NCI-H2107 treated with DMSO at 0.1 percent for 48 hours (cell line): ENCODE measurements around the gene GRK6.

Experiments
- DNase-seq: peaks from one replicate; lab custom pipeline; 2025; ENCODE audit not compliant: unreplicated experiment; lab: John Stamatoyannopoulos, UW

The GRK6 gene

GRCh38 chr5:177452688-177453638, 26.5 kb downstream of the GRK6 start:
- DNase-seq = no peak

GRCh38 chr5:177453852-177454396, 27.4 kb downstream of the GRK6 start:
- no peak for DNase-seq

GRCh38 chr5:177454397-177455035, 28.0 kb downstream of the GRK6 start:
- peak; percentile 43 for DNase-seq

GRCh38 chr5:177455036-177455660, 28.7 kb downstream of the GRK6 start:
- DNase-seq = peak; percentile 25

GRCh38 chr5:177455661-177456590, 29.4 kb downstream of the GRK6 start:
- peak; percentile 63 for DNase-seq

- no peak for DNase-seq
Observed at GRCh38 chr5:177456591-177456964, 30.1 kb downstream of the GRK6 start.

GRCh38 chr5:177456976-177457851, 30.7 kb downstream of the GRK6 start:
- peak; percentile 21 for DNase-seq

GRCh38 chr5:177457852-177458681, 31.6 kb downstream of the GRK6 start:
- DNase-seq = no peak

- no peak for DNase-seq
Observed at GRCh38 chr5:177458912-177459350, 32.5 kb downstream of the GRK6 start.

GRCh38 chr5:177459357-177459756, 32.9 kb downstream of the GRK6 start:
- no peak for DNase-seq

- DNase-seq = no peak
Observed at GRCh38 chr5:177459819-177460628, 33.5 kb downstream of the GRK6 start.

- DNase-seq = no peak
Observed at GRCh38 chr5:177462021-177462670, 35.7 kb downstream of the GRK6 start.

GRCh38 chr5:177465044-177465443, 38.6 kb downstream of the GRK6 start:
- DNase-seq = no peak

GRCh38 chr5:177466861-177467260, 40.4 kb downstream of the GRK6 start:
- DNase-seq = no peak

GRCh38 chr5:177467436-177467835, 41.0 kb downstream of the GRK6 start:
- DNase-seq = no peak

GRCh38 chr5:177468329-177468684, 41.8 kb downstream of the GRK6 start:
- DNase-seq = no peak
